ENCODE data around the gene ZBTB9.

The ZBTB9 gene

GRCh38 chr6:33418690-33419291 lies 35.6 kb upstream of the ZBTB9 start:
- DNase-seq: no peak

DNA sequence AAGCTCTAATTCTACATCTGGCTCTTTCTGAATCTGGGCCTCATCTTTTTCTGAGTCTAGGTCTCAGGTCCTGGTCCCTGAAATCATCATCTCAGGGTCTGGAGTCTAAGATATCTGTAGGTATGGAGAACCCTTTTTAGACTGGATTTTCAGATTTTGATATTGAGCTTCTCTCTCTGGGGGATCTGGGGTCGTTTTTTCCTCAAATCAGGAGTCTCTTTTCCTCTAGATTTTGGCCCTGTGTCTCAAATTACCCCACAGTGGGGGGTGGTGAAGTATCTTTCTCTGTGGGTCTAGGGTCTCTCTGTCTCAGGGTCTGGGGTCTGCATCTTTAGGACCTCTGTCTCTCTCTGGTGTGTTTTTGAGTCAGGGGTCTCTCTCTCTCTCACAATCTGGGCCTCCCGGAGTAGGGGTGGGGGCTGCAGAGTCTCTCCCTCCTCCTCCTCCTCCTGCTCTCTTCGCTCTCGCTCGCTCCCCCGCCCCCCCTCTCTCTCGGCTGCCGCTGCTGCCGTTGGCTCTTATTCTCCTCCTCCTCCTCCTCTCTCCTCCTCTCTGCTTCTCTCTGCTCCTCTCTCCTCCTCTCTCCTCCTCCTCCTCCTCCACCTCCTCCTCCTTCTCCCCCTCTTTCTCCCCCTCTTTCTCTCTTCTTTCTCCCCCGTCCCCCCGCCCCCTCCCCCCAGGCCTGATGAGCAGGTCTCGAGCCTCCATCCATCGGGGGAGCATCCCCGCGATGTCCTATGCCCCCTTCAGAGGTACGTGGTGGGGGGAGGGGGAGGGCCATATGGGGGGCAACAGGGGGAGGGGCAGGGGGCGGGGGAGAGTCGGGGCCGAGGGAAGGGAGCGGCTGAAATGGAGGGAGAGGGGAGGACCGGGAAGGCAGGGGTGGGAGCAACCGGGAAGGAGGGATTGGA lies 34.5 kb upstream of the ZBTB9 start, which contains the start of gene SYNGAP1:
Gene SYNGAP1, plus strand, starts transcription at position 486 of the 911 bp plus-strand sequence. Its CDS starts 200 bp downstream, at position 686.
- DNase-seq: peak; percentile 91

GRCh38 chr6:33420491-33421343 lies 33.7 kb upstream of the ZBTB9 start:
- no peak for DNase-seq

- DNase-seq: no peak
These were observed 33.1 kb upstream of the ZBTB9 start for GRCh38 chr6:33421344-33421643.

DNA sequence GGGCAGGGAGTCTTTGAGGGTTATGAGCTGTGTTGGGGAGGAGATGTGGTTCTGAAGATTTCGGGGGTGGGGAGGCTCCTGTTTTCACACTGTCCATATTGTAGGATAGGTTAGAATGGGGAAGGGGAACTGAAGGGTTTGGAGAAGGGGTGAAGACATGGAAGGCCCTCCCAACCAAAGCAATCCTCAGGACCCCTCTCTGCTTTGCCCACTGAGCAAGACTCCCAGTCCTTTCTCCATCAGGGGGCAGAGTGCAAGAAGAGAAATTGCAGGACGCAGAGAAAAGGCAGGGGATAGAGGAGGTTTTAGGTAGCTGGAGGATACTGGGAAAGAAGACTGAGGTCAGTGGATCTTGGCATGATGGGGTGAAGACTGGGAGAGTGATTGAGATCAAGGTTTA lies 30.6 kb upstream of the ZBTB9 start:
- no peak for DNase-seq

GRCh38 chr6:33424855-33425667 lies 29.3 kb upstream of the ZBTB9 start:
- DNase-seq: no peak

GRCh38 chr6:33425668-33426577 lies 28.5 kb upstream of the ZBTB9 start:
- DNase-seq: peak; percentile 92

DNA sequence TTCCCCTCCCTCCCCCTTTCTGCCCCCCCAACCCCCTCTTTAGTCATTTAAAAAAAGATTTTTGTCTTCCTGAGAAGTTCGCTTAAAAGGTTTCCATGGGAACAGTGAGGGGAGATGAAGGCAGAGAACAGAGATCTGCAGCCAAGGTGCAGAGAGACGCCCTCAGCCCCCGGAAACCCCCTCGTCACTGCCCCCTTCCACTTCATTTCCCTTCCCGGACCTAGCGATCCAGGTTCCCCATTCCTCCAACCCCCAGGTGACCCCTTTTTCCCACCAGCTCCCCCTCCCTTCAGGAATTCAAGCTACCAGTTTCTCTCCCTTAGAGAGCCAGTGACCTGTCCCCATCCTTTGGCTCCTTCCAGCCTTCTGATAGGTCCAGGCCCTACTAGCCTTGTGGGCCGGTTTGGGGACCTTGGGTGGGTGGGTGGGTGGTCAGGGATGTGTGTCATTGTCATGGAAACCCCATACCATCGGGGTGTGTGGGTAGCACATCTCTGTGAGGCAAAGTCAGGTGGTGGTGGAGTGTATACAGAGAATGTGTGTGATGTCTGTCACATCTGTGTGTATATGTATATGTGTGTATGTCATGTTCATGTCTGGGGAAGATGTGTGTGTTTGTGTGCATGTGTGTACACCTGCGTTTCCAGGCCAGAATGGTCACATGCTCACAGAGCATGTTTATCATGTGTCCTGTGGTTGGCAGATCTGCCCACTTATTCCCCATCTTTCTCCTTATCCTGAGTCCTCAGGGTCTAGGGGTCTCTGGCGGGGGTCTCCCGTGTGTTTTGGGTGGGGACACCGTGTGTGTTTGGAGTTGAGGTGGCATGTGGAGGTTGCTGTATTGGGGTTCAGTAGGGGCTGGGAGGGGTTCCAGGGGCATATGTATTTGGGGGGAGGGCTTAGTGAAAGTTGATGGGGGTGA lies 27.5 kb upstream of the ZBTB9 start:
- DNase-seq: no peak

DNA sequence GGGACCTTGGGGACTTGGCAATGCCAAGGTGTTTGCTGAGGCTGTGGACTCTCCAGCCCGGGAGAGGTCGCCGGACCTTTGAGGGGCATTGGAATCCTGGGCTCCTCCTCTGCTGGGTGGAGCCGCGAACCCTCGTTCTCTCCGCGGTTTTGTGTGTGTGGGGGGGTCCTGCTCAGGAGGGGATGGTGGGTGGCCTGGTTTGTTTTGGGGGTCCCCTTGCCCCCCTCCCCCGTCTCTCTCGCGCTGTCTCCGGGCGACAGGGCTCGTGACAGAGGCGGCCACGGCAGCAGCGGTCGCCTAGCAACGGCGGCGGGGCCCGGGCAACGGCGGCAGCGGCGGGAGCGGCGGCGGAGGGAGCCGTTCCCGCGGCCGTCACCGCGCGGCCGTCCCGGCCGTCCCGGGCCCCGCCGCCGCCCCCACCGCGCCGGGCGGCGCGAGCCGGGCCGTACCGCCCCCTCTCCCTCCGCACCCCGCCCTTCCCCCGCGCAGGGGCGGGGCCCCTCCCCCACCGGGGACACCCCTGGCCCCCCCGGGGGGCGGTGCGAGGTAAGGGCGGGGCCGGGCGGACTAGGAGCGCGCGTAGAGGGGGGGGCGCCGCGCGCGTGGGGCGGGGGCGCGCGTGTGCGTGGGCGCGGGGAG lies 26.7 kb upstream of the ZBTB9 start:
- peak; percentile 61 for DNase-seq

DNA sequence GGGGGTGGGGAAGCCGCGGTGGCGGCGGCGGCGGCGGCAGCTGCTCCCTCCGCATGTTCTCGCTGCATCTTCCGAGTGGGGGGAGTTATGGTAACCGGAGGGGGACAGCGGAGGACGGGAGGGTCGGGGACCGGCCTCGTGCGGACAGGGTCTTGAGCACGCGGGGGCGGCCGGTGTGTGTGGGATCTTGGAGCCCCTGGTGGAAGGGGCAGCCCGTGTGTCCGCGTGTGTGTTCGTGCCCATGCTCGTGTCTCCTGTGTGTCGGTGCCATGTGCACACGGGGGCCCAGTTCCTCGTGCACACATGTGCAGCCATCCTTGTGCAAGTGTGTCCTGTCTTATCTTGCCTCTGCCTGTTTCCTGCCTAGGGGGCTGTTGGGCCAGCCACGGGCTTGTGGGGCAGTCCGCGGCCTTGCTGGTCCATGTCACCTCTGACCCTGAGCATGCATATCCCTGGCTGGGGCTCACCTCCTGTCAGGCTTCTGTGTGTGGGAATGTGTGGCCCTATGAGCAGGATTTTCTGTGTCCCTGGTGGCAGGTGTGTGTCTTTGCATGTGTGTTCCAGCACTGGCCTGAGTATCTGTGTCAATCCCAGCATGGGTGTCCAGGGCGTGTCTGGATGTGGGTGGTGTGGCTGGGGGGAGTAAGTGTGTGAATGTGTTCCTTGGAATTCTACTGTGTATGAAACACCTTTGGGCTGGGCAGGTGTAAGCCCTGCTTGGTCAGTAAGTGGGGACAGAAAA lies 26.0 kb upstream of the ZBTB9 start:
- peak; percentile 61 for DNase-seq

DNA sequence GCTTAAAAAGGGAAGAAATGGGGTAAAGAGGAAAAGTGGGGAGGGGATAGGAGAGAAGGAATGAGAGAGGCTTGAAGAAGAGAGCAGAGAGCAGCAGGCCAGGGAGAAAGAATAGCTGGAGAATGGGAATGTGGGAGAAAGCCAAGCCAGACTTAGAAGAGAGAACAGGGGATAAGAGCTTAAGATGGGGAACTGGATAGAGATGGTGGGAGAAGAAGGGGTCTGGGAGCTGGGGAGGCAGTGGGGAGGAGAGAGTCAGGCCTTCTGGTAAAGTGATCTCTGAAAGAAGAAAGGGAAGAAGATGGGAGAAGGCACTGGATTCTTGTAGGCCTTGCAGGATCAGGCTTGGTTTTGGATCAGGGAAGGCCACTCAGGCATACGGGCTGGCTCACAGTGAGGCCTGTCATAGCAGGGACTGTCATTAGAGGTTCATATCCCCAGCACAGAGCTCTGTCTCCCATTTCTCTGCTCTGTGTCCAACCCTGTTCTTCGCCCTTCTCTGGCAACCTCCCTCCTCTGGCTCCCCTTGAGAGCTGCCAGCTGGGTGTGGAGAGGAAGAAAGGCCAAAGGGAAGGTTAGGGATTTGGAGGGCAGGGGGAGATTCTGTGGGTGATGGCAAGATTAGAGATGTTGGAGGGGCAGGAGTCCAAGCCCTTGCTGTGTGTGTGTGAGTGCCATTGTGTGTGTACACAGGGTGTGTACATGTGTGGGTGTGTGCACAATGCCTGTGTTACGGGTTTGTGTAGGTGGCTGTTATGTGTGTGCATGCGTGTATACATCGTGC lies 25.2 kb upstream of the ZBTB9 start:
- DNase-seq: no peak

GRCh38 chr6:33429750-33430052 lies 24.7 kb upstream of the ZBTB9 start:
- no peak for DNase-seq

- no peak for DNase-seq
These were observed 24.0 kb upstream of the ZBTB9 start for GRCh38 chr6:33430334-33430733.

DNA sequence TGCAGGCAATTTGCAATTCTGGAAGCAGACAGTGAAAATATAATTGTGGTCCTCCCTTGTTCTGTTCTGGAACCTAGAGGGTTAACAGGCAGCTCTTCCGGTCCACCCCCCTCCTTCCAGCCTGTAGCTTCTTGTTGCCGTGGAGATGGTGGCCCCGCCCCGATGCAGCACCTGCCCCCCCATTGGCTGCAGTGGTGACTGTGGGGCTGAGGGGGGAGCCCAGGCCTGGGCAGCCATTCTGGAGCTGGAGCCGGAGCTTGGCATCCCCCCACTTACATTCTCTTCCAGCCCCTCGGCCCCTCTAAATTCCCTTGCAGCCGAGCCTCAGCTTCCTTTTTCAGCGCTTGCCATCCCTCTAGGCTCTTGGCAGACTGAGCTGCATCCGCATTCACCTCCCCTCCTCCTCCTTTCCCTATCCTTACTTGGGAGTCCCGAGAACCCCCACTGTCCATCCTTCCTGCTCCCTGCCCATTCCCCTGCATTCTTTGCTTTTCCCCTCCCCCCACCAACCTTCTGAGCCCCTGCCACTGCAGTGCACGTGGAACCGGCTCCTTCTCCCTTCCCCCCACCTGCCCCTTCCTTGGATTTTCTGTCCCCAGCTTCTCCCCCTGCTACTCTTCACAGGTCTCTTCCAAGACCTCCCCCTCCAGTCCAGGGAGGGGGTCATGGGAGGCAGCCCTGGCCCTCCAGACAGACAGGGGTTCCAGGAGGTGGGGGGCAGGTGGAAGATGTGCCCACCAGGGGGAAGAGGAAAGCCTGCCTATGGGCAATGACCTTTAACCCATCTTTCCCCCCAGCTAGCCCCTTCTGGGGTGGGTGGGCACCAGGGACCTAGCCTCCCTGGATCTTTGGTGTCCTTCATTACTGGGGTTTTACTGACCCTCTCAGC lies 23.1 kb upstream of the ZBTB9 start:
- DNase-seq: peak; percentile 90

GRCh38 chr6:33431880-33432541 lies 22.4 kb upstream of the ZBTB9 start:
- no peak for DNase-seq

DNA sequence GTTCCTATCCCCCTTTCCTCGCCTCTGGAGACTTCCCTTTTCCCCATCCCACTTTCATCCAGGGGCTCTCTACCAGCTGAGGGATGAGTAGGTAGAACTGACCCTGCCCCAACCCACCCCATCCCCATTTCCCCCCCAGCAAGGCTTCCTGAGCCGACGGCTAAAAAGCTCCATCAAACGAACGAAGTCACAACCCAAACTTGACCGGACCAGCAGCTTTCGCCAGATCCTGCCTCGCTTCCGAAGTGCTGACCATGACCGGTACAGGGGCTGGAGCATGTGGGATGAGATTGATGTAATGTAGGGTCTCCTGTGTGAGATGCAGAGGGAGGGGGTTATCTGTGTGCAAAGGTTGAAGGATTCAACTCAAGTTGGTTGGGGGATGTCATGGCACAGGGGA lies 21.8 kb upstream of the ZBTB9 start:
- no peak for DNase-seq

Measured in eye (tissue), 1 donor.